ENCODE data around the gene GPT2. TPM values are rescaled to one million over a fixed set of nuclear protein-coding genes. Genes with fewer than 3 reads are reported as not detected.

GPT2 gene
- total RNA-seq, 1 experiment from 2014 or later, result 81.8 TPM

DNA sequence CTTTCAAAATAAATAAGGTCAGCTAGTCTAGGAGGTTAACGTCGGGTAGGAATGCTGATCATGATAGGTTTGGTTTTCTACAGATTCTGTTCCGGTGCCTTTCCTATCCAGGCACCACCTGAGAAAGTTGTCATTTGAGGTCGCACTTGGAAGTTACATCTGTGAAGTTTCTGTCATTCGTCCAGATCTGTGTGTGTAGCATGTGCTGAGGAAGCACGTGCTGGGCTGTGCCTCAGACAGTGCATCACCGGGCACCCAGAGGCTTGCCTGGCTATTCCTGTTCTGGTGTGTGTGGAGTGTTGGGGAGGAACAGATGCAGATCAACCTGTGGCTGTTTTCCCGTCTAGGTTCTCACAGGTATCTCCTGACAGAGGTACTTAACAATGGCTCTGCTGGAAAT lies 46.7 kb downstream of the GPT2 start:
- no peak overlapping the region for H3K4me3 Mint-ChIP-seq
- no peaks in the 10 kb centered on the region for H3K27me3 Mint-ChIP-seq (ENCODE audit: low read depth)
- TF ChIP-seq NR2C2 (CRISPR knock-in tag; IDR thresholded peaks at IDR 0.05) (no peak), FOXP1 (CRISPR knock-in tag; IDR thresholded peaks at IDR 0.05; ENCODE audit: borderline replicate concordance) (no peak), ESRRA (CRISPR knock-in tag; IDR thresholded peaks at IDR 0.05; ENCODE audit: borderline replicate concordance) (no peak), ZNF396 (CRISPR knock-in tag; IDR thresholded peaks at IDR 0.05; ENCODE audit: borderline replicate concordance) (no peak), TCF7 (CRISPR knock-in tag; IDR thresholded peaks at IDR 0.05; ENCODE audit: low read depth) (no peak), FOXP4 (CRISPR knock-in tag; IDR thresholded peaks at IDR 0.05) (no peak), E2F1 (CRISPR knock-in tag; IDR thresholded peaks at IDR 0.05) (no peak), ZNF532 (CRISPR knock-in tag; IDR thresholded peaks at IDR 0.05; ENCODE audit: borderline replicate concordance) (no peak)
- TF ChIP-seq, protein P1, sequence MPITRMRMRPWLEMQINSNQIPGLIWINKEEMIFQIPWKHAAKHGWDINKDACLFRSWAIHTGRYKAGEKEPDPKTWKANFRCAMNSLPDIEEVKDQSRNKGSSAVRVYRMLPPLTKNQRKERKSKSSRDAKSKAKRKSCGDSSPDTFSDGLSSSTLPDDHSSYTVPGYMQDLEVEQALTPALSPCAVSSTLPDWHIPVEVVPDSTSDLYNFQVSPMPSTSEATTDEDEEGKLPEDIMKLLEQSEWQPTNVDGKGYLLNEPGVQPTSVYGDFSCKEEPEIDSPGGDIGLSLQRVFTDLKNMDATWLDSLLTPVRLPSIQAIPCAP (CRISPR knock-in tag; IDR thresholded peaks at IDR 0.05), result no peak
- ChIA-PET CTCF (interaction anchor here (0.8 to 1.6 kb wide), 7 partner anchors 11 to 257 kb away, joined by 3 to 8 read pairs (median 6); partner anchors contain the start of gene DNAJA2), POLR2A (no interaction called here)
- peaks cover 6% of the 10 kb centered on the region for H3K4me1 Mint-ChIP-seq
- no peak for ATAC-seq
- H3K36me3 Mint-ChIP-seq, result peaks cover 30% of the 10 kb centered on the region
- DNase-seq (ENCODE audit: low spot score), result no peak
- no peaks in the 10 kb centered on the region for H3K9me3 Mint-ChIP-seq
- H3K27ac Mint-ChIP-seq, result no peak overlapping the region

DNA sequence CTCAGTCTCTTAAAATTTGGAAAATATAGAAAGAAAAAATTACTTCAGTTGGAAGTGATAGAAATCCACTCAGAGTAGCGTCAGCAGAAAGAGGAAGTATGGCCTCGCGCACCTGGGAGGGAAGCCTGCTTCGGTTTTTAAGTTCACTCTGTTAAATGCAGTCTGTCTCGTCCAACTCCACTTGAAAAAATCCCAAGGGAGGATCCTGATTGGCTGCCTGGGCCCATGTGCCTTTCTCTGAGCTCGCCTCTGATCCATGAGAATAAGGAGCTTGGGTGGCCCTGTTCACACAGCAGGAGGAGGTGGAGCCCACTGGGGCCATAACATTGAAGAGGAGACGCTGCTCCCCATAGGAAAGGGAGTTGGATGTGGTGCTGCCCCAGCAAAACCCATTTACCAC lies 48.6 kb downstream of the GPT2 start:
- ChIA-PET POLR2A (interaction anchor here (1.0 to 1.1 kb wide), 2 partner anchors 10 to 79 kb away, joined by 3 read pairs; no protein-coding TSS in a partner anchor), CTCF (interaction anchor here (0.6 to 1.8 kb wide), 8 partner anchors 10 to 1232 kb away, joined by 3 to 6 read pairs (median 4); no protein-coding TSS in a partner anchor)
- peak; percentile 73 for ATAC-seq
- no peak overlapping the region for H3K4me3 Mint-ChIP-seq
- H3K9me3 Mint-ChIP-seq, result no peaks in the 10 kb centered on the region
- H3K27me3 Mint-ChIP-seq (ENCODE audit: low read depth), result no peaks in the 10 kb centered on the region
- H3K27ac Mint-ChIP-seq, result 0 out of 2 replicates have a peak overlapping the region, but pooled peaks have one; percentile 46
- H3K36me3 Mint-ChIP-seq, result peaks cover 17% of the 10 kb centered on the region
- DNase-seq (ENCODE audit: low spot score), result peak; percentile 54
- H3K4me1 Mint-ChIP-seq, result peaks cover 6% of the 10 kb centered on the region
- TF ChIP-seq ZNF219 (CRISPR knock-in tag; IDR thresholded peaks at IDR 0.05; ENCODE audit: borderline replicate concordance), result no peak
- no peak for TF ChIP-seq FOXP1 (CRISPR knock-in tag; IDR thresholded peaks at IDR 0.05; ENCODE audit: borderline replicate concordance)
- peak; percentile 7; the same call in 1 of the 2 replicates for TF ChIP-seq ZNF423 (CRISPR knock-in tag; IDR thresholded peaks at IDR 0.05)
- no peak for TF ChIP-seq ELF4 (CRISPR knock-in tag; IDR thresholded peaks at IDR 0.05; ENCODE audit: low read depth)
- no peak for TF ChIP-seq FOXJ3 (CRISPR knock-in tag; IDR thresholded peaks at IDR 0.05; ENCODE audit: borderline replicate concordance)
- TF ChIP-seq GRHL2 (CRISPR knock-in tag; IDR thresholded peaks at IDR 0.05; ENCODE audit: insufficient replicate concordance, severe bottlenecking), result no peak
- TF ChIP-seq, protein P2, sequence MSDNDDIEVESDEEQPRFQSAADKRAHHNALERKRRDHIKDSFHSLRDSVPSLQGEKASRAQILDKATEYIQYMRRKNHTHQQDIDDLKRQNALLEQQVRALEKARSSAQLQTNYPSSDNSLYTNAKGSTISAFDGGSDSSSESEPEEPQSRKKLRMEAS (CRISPR knock-in tag; IDR thresholded peaks at IDR 0.05), result no peak
- TF ChIP-seq ZNF138 (CRISPR knock-in tag; conservative IDR thresholded peaks at IDR 0.05), result no peak
- no peak for TF ChIP-seq ZNF396 (CRISPR knock-in tag; IDR thresholded peaks at IDR 0.05; ENCODE audit: borderline replicate concordance)
- TF ChIP-seq NFE2L1 (CRISPR knock-in tag; IDR thresholded peaks at IDR 0.05), result no peak
- TF ChIP-seq, protein P3, sequence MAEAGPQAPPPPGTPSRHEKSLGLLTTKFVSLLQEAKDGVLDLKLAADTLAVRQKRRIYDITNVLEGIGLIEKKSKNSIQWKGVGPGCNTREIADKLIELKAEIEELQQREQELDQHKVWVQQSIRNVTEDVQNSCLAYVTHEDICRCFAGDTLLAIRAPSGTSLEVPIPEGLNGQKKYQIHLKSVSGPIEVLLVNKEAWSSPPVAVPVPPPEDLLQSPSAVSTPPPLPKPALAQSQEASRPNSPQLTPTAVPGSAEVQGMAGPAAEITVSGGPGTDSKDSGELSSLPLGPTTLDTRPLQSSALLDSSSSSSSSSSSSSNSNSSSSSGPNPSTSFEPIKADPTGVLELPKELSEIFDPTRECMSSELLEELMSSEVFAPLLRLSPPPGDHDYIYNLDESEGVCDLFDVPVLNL (CRISPR knock-in tag; IDR thresholded peaks at IDR 0.05; ENCODE audit: borderline replicate concordance, low read depth), result no peak
- no peak for TF ChIP-seq NR3C1 (CRISPR knock-in tag; conservative IDR thresholded peaks at IDR 0.05; ENCODE audit: low read depth)
- peak; percentile 88 for TF ChIP-seq USF1 (CRISPR knock-in tag; IDR thresholded peaks at IDR 0.05)
- no peak for TF ChIP-seq FOXK1 (CRISPR knock-in tag; IDR thresholded peaks at IDR 0.05)
- peak; percentile 88 for TF ChIP-seq USF2 (CRISPR knock-in tag; IDR thresholded peaks at IDR 0.05)
- no peak for TF ChIP-seq CREM (CRISPR knock-in tag; IDR thresholded peaks at IDR 0.05)

All from WTC11 (cell line).